ENCODE measurements around the gene SFRP5.

Gene SFRP5

GRCh38 chr10:97748116-97748515 lies 23.7 kb downstream of the SFRP5 start:
- Histone ChIP-seq H3K27me3 (ENCODE audit: control insufficient read depth, insufficient read depth, low read length) (no peaks in the 10 kb centered on the region), H3K27ac (ENCODE audit: low read depth, low read length) (no peak overlapping the region), H3K9ac (ENCODE audit: low read length) (no peak overlapping the region), H3K9me3 (ENCODE audit: control insufficient read depth, insufficient read depth, low read depth, low read length) (no peaks in the 10 kb centered on the region), H3K4me3 (ENCODE audit: low read depth, low read length) (no peak overlapping the region), H3K36me3 (ENCODE audit: control insufficient read depth, insufficient read depth, low read length) (peaks cover 92% of the 10 kb centered on the region), H3K4me1 (ENCODE audit: control insufficient read depth, insufficient read depth, low read length) (peaks cover 3% of the 10 kb centered on the region; the same call in 1 of the 2 replicates)

DNA sequence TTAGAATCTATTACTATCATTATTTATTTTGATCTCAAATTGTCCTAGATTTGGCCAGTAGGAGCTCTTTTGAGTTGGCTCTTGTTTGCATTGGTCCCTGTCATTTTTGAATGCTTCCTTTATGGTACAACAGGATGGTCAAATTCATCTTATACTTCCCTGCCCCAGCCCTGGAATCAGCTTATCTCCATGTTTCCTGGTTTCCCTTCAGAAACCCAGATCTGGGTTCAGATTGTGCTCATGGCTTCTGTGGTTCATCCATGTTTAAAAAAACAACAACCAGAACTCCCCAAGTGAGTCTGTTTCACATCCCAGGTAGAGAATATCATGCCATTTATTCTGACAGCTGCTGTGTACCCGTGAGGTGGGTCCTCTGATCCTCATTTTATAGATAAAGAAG lies 24.2 kb downstream of the SFRP5 start:
- no peak overlapping the region for H3K9ac ChIP-seq (ENCODE audit: low read length)
- no peak overlapping the region for H3K27ac ChIP-seq (ENCODE audit: low read depth, low read length)
- H3K36me3 ChIP-seq (ENCODE audit: control insufficient read depth, insufficient read depth, low read length) = peaks cover 91% of the 10 kb centered on the region
- no peaks in the 10 kb centered on the region for H3K27me3 ChIP-seq (ENCODE audit: control insufficient read depth, insufficient read depth, low read length)
- H3K4me3 ChIP-seq (ENCODE audit: low read depth, low read length) = no peak overlapping the region
- peaks cover 6% of the 10 kb centered on the region; the same call in 1 of the 2 replicates for H3K4me1 ChIP-seq (ENCODE audit: control insufficient read depth, insufficient read depth, low read length)
- no peaks in the 10 kb centered on the region for H3K9me3 ChIP-seq (ENCODE audit: control insufficient read depth, insufficient read depth, low read depth, low read length)

DNA sequence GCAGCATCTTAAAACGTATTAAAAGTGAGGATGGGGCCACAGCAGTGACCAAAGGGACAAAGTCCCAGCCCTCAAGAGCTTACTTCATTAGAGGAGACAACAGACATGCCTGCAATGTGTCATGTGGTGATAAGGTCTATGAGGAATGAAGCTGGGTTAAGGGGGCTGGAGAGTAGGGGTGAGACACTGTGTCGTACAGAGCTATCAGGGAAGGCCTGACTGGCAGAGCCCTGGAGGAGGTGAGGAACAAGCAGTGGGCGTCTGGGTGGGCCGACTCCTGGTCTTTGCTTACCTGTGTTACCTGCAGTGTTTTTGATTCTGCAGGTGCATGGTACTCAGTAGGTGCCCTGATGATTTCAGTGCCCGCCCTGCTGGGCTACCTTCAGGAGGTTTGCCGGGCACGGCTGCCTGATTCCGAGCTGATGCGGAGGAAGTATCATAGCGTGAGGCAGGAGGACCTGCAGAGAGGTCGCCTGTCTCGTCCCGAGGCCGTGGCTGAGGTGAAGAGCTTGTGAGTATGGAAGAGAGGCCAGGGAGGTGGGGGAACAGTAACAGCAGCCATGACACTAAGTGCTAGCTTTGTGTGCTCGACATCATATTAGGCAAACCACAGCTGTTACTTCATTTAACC lies 27.3 kb downstream of the SFRP5 start:
- no peak overlapping the region for H3K27ac ChIP-seq (ENCODE audit: low read depth, low read length)

DNA sequence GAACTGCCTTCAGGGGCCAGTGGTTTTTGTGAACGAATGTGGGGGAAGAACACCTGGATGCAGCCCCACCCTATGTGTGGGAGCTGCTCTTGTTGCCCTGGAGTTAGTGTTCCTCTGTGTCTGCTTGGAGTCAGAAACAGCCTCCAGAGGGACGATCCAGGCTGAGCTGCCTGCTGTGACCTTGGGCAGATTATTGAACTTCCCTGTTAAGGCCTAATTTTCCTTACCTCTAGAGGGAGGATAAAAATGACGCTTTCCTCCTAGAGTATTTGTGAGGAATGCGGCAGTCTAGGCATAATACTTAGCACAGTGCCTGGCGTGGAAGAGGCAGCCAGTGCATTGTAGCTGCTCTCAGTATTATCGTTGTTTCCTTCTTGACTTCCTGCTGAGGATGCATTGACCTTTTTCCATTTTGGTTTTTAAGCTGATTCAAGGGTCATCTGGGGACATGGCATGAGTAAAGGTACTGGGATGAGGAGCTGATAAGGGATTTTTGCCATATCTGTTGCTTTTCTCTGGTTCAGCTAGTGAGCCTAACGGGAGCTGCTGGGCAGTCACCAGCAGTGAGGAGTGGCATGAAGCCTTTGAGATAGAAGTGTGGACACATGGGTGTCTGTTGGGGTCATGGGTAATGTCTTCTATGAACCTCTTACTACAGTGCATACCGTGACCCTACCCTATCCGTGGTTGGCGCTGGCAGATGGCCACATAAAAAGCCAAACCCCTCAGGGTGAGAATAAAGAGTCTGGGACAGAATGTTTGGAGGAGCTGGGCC lies 28.4 kb downstream of the SFRP5 start:
- no peak overlapping the region for H3K4me3 ChIP-seq (ENCODE audit: low read depth, low read length)
- H3K4me1 ChIP-seq (ENCODE audit: control insufficient read depth, insufficient read depth, low read length) = peaks cover 6% of the 10 kb centered on the region; the same call in 1 of the 2 replicates
- no peaks in the 10 kb centered on the region for H3K27me3 ChIP-seq (ENCODE audit: control insufficient read depth, insufficient read depth, low read length)
- no peak overlapping the region for H3K9ac ChIP-seq (ENCODE audit: low read length)
- H3K36me3 ChIP-seq (ENCODE audit: control insufficient read depth, insufficient read depth, low read length) = peaks cover 70% of the 10 kb centered on the region
- H3K9me3 ChIP-seq (ENCODE audit: control insufficient read depth, insufficient read depth, low read depth, low read length) = no peaks in the 10 kb centered on the region
- no peak overlapping the region for H3K27ac ChIP-seq (ENCODE audit: low read depth, low read length)

More for the DNA sequence above, 27.3 kb downstream of the SFRP5 start:
- no peaks in the 10 kb centered on the region for H3K9me3 ChIP-seq (ENCODE audit: control insufficient read depth, insufficient read depth, low read depth, low read length)
- H3K4me1 ChIP-seq (ENCODE audit: control insufficient read depth, insufficient read depth, low read length) = peaks cover 6% of the 10 kb centered on the region; the same call in 1 of the 2 replicates
- H3K4me3 ChIP-seq (ENCODE audit: low read depth, low read length) = no peak overlapping the region
- no peaks in the 10 kb centered on the region for H3K27me3 ChIP-seq (ENCODE audit: control insufficient read depth, insufficient read depth, low read length)
- no peak overlapping the region for H3K9ac ChIP-seq (ENCODE audit: low read length)
- peaks cover 75% of the 10 kb centered on the region for H3K36me3 ChIP-seq (ENCODE audit: control insufficient read depth, insufficient read depth, low read length)

DNA sequence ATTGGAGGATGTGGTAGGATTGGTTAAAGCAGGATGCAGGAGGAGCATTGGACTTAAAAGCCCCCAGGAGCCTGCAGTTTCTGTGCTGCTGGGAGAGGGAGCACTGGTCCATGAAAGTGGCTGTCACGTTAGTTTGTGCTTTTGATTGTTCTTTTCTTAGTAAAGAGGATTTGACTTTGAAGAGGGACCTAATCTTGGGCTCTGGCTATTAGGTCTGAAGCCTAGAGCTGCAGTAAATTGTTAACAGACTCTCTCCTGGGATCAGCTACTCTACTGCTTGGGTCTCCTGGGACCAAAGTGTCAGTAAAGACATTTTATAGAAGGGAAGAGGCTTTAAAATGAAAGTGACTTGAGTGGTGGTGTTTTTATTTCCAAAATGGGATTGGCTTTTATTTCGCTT lies 31.2 kb downstream of the SFRP5 start:
- peaks cover 49% of the 10 kb centered on the region for H3K36me3 ChIP-seq (ENCODE audit: control insufficient read depth, insufficient read depth, low read length)
- H3K9me3 ChIP-seq (ENCODE audit: control insufficient read depth, insufficient read depth, low read depth, low read length) = peaks cover 6% of the 10 kb centered on the region
- H3K4me1 ChIP-seq (ENCODE audit: control insufficient read depth, insufficient read depth, low read length) = peaks cover 10% of the 10 kb centered on the region
- H3K27me3 ChIP-seq (ENCODE audit: control insufficient read depth, insufficient read depth, low read length) = peaks cover 11% of the 10 kb centered on the region
- H3K27ac ChIP-seq (ENCODE audit: low read depth, low read length) = no peak overlapping the region
- no peak overlapping the region for H3K4me3 ChIP-seq (ENCODE audit: low read depth, low read length)
- no peak overlapping the region for H3K9ac ChIP-seq (ENCODE audit: low read length)

- H3K27ac ChIP-seq (ENCODE audit: low read depth, low read length) = no peak overlapping the region
- peaks cover 10% of the 10 kb centered on the region for H3K4me1 ChIP-seq (ENCODE audit: control insufficient read depth, insufficient read depth, low read length)
- no peak overlapping the region for H3K9ac ChIP-seq (ENCODE audit: low read length)
- H3K4me3 ChIP-seq (ENCODE audit: low read depth, low read length) = no peak overlapping the region; the same call in 1 of the 2 replicates
- peaks cover 30% of the 10 kb centered on the region for H3K36me3 ChIP-seq (ENCODE audit: control insufficient read depth, insufficient read depth, low read length)
- peaks cover 23% of the 10 kb centered on the region for H3K27me3 ChIP-seq (ENCODE audit: control insufficient read depth, insufficient read depth, low read length)
- H3K9me3 ChIP-seq (ENCODE audit: control insufficient read depth, insufficient read depth, low read depth, low read length) = peaks cover 6% of the 10 kb centered on the region
These were observed 33.2 kb downstream of the SFRP5 start for GRCh38 chr10:97738616-97739015.

DNA sequence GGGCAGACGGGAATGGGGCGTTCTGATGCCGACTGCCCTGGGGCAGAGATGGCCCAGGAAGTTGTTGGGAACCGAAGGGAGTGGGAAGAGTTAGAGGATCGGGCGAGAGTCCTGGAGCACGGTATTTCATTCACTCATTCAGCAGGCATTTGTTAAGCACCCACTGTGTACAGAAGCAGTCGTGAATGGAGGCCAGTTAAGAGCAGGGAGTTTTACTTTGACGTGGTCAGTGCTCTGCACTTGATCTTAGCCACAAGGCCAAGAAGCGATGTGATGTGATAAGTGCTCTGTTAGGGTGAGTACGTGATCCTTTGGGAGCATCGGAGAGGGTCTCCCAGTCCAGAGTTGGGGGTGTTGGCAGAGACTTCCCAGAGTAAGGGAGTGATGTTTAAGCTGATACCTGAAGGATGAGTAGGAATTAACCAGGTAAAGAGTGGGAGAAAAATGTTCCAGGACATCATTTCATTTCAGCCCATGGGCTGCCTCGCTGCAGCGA lies 34.0 kb downstream of the SFRP5 start:
- H3K4me3 ChIP-seq (ENCODE audit: low read depth, low read length) = peak overlapping the region; percentile 87
- no peak overlapping the region for H3K27ac ChIP-seq (ENCODE audit: low read depth, low read length)
- H3K36me3 ChIP-seq (ENCODE audit: control insufficient read depth, insufficient read depth, low read length) = peaks cover 22% of the 10 kb centered on the region
- peaks cover 4% of the 10 kb centered on the region for H3K4me1 ChIP-seq (ENCODE audit: control insufficient read depth, insufficient read depth, low read length)
- peak overlapping the region; percentile 87 for H3K9ac ChIP-seq (ENCODE audit: low read length)
- H3K9me3 ChIP-seq (ENCODE audit: control insufficient read depth, insufficient read depth, low read depth, low read length) = peaks cover 6% of the 10 kb centered on the region
- H3K27me3 ChIP-seq (ENCODE audit: control insufficient read depth, insufficient read depth, low read length) = peaks cover 23% of the 10 kb centered on the region

- peaks cover 6% of the 10 kb centered on the region for H3K9me3 ChIP-seq (ENCODE audit: control insufficient read depth, insufficient read depth, low read depth, low read length)
- H3K9ac ChIP-seq (ENCODE audit: low read length) = peak within 1 kb of the TSS; percentile 87
- H3K4me1 ChIP-seq (ENCODE audit: control insufficient read depth, insufficient read depth, low read length) = peaks cover 3% of the 10 kb centered on the region
- peaks cover 20% of the 10 kb centered on the region for H3K36me3 ChIP-seq (ENCODE audit: control insufficient read depth, insufficient read depth, low read length)
- H3K27ac ChIP-seq (ENCODE audit: low read depth, low read length) = 0 out of 2 replicates have a peak within 1 kb of the TSS, but pooled peaks have one; percentile 66
- peak within 1 kb of the TSS; percentile 87 for H3K4me3 ChIP-seq (ENCODE audit: low read depth, low read length)
- H3K27me3 ChIP-seq (ENCODE audit: control insufficient read depth, insufficient read depth, low read length) = peaks cover 23% of the 10 kb centered on the region
These were observed 34.7 kb downstream of the SFRP5 start, which contains the start of gene ZFYVE27 for GRCh38 chr10:97736902-97737769. Gene ZFYVE27, plus strand, starts transcription at chr10:97737128. Its CDS starts 1,350 bp downstream, at chr10:97738478.

DNA sequence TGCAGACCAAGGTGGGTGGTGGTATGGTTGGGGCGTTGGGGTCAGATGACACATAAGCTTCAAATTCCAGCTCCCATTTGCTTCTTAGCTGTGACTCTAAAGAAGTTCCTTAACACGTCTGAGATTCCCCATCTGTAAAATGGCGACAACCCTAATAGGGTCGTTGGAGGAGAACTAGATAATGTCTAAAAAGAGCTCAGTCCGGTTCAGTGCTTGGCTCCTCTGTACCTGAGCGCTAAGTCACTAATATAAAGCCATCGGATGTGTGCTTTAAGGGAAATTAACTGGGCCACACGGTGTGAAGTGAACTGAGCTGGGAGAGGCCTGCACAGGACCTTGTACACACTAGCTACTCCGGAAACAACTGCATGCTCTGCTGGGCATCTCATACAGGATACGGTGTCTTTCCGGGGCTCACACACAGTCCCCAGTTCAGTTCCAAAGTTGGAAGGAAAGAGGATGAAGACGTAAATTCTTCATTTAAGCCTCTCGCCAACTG lies 35.3 kb downstream of the SFRP5 start:
- Histone ChIP-seq H3K9me3 (ENCODE audit: control insufficient read depth, insufficient read depth, low read depth, low read length) (peaks cover 6% of the 10 kb centered on the region), H3K27ac (ENCODE audit: low read depth, low read length) (no peak overlapping the region), H3K9ac (ENCODE audit: low read length) (no peak overlapping the region), H3K4me1 (ENCODE audit: control insufficient read depth, insufficient read depth, low read length) (peaks cover 3% of the 10 kb centered on the region), H3K27me3 (ENCODE audit: control insufficient read depth, insufficient read depth, low read length) (peaks cover 23% of the 10 kb centered on the region), H3K36me3 (ENCODE audit: control insufficient read depth, insufficient read depth, low read length) (peaks cover 20% of the 10 kb centered on the region), H3K4me3 (ENCODE audit: low read depth, low read length) (no peak overlapping the region)

GRCh38 chr10:97734021-97734420 lies 37.8 kb downstream of the SFRP5 start:
- peaks cover 23% of the 10 kb centered on the region for H3K27me3 ChIP-seq (ENCODE audit: control insufficient read depth, insufficient read depth, low read length)
- H3K36me3 ChIP-seq (ENCODE audit: control insufficient read depth, insufficient read depth, low read length) = peaks cover 4% of the 10 kb centered on the region; the same call in 1 of the 2 replicates
- H3K4me1 ChIP-seq (ENCODE audit: control insufficient read depth, insufficient read depth, low read length) = peaks cover 3% of the 10 kb centered on the region
- H3K27ac ChIP-seq (ENCODE audit: low read depth, low read length) = no peak overlapping the region
- H3K9ac ChIP-seq (ENCODE audit: low read length) = no peak overlapping the region
- H3K4me3 ChIP-seq (ENCODE audit: low read depth, low read length) = no peak overlapping the region
- peaks cover 6% of the 10 kb centered on the region for H3K9me3 ChIP-seq (ENCODE audit: control insufficient read depth, insufficient read depth, low read depth, low read length)
